Stimulated activated naive CD8-positive, alpha-beta T cell treated with anti-CD3 and anti-CD28 coated beads, Interleukin-15, Interleukin-2, amounts not matched to agents 100 U/mL and 50 U/mL, for 24 hours (primary cell): ENCODE data around the gene OTOF.
A peak's percentile ranks its signal among the peaks of the same experiment; 100 is the strongest.

Experiments
- ATAC-seq: fragments of 150-1000 bp; cut with Tn5 transposase; one replicate; pipeline ENCODE4 v1.10.0; 2021
- DNase-seq: peaks from one replicate; pipeline ENCODE4 v3.0.0; 2021

OTOF gene

GRCh38 chr2:26477911-26478253 is at the start of gene OTOF:
Gene OTOF, minus strand, starts transcription at chr2:26478124.
- DNase-seq = no peak
- no peak for ATAC-seq

- ATAC-seq = no peak
- no peak for DNase-seq
These were observed 48.7 kb upstream of the OTOF start for GRCh38 chr2:26526589-26526988.

GRCh38 chr2:26526105-26526504 is 48.2 kb upstream of the OTOF start:
- no peak for DNase-seq
- ATAC-seq = no peak

GRCh38 chr2:26523750-26524149 is 45.8 kb upstream of the OTOF start:
- DNase-seq (no peak), ATAC-seq (no peak)

- DNase-seq (no peak), ATAC-seq (no peak)
These were observed 44.8 kb upstream of the OTOF start for GRCh38 chr2:26522751-26523171.

- DNase-seq (no peak), ATAC-seq (no peak)
These were observed 44.4 kb upstream of the OTOF start for GRCh38 chr2:26522325-26522724.

GRCh38 chr2:26521913-26522180 is 43.9 kb upstream of the OTOF start:
- ATAC-seq (no peak), DNase-seq (no peak)

- no peak for ATAC-seq
- DNase-seq = peak; percentile 20
These were observed 43.4 kb upstream of the OTOF start for GRCh38 chr2:26521054-26521912.

GRCh38 chr2:26520148-26520449 is 42.2 kb upstream of the OTOF start:
- ATAC-seq (no peak), DNase-seq (no peak)

- ATAC-seq = peak; percentile 24
- DNase-seq = no peak
These were observed 41.6 kb upstream of the OTOF start for GRCh38 chr2:26519396-26520147.

GRCh38 chr2:26516781-26517180 is 38.9 kb upstream of the OTOF start:
- ATAC-seq (no peak), DNase-seq (no peak)

- ATAC-seq (no peak), DNase-seq (no peak)
These were observed 38.3 kb upstream of the OTOF start for GRCh38 chr2:26516246-26516645.

- DNase-seq (no peak), ATAC-seq (no peak)
These were observed 37.8 kb upstream of the OTOF start for GRCh38 chr2:26515771-26516170.

GRCh38 chr2:26514045-26514444 is 36.1 kb upstream of the OTOF start:
- DNase-seq (no peak), ATAC-seq (no peak)

GRCh38 chr2:26513261-26513660 is 35.3 kb upstream of the OTOF start:
- DNase-seq (no peak), ATAC-seq (no peak)

GRCh38 chr2:26511466-26511865 is 33.5 kb upstream of the OTOF start:
- ATAC-seq (no peak), DNase-seq (no peak)

GRCh38 chr2:26510344-26510973 is 32.5 kb upstream of the OTOF start:
- no peak for DNase-seq
- no peak for ATAC-seq

- no peak for DNase-seq
- ATAC-seq = no peak
These were observed 31.2 kb upstream of the OTOF start for GRCh38 chr2:26509141-26509540.

GRCh38 chr2:26507932-26508331 is 30.0 kb upstream of the OTOF start:
- DNase-seq (no peak), ATAC-seq (no peak)

- no peak for ATAC-seq
- DNase-seq = no peak
These were observed 29.2 kb upstream of the OTOF start for GRCh38 chr2:26507088-26507487.

GRCh38 chr2:26506279-26506678 is 28.4 kb upstream of the OTOF start:
- DNase-seq (no peak), ATAC-seq (no peak)

GRCh38 chr2:26504002-26504401 is 26.1 kb upstream of the OTOF start:
- DNase-seq (no peak), ATAC-seq (no peak)

- DNase-seq (peak; percentile 91), ATAC-seq (peak; percentile 99)
These were observed 25.4 kb upstream of the OTOF start for GRCh38 chr2:26503231-26503880.
